Calu3 (cell line): Measurements from ENCODE around the gene AMELX. TPM values are rescaled to one million over a fixed set of nuclear protein-coding genes. Genes with fewer than 3 reads are reported as not detected.

Experiments
- Bru-seq: library from RNA; stranded (reverse); fragments of 400-500 nt; gene quantifications from one replicate; lab custom pipeline; 2021; lab: Mats Ljungman, UMichigan
- BruChase-seq, 2 experiments: library from RNA; stranded (reverse); fragments of 400-500 nt; gene quantifications; one replicate each; lab custom pipeline; 2021; lab: Mats Ljungman, UMichigan
- BruUV-seq: library from RNA; stranded (reverse); fragments of 400-500 nt; replicated peaks from 2 replicates; lab custom pipeline; 2021; lab: Mats Ljungman, UMichigan
- CTCF ChIA-PET: fragments of 300-600 bp; sonication (Branson Sonifier 250); formaldehyde crosslinking; loops from one replicate; lab custom pipeline; 2022; ENCODE audit warnings: antibody characterized with exemption; lab: Charles Lee
- DNase-seq: peaks from one replicate; pipeline ENCODE4 v3.0.0; 2022
- H3K27ac Mint-ChIP-seq: one replicate; pipeline ENCODE4 v1.8.0; 2022; ENCODE audit warnings: mixed read lengths; ENCODE audit not compliant: unreplicated experiment
- H3K27me3 Mint-ChIP-seq: one replicate; pipeline ENCODE4 v1.8.0; 2022; ENCODE audit warnings: mixed read lengths; ENCODE audit not compliant: unreplicated experiment
- H3K36me3 Mint-ChIP-seq: one replicate; pipeline ENCODE4 v1.8.0; 2022; ENCODE audit warnings: mild to moderate bottlenecking, moderate library complexity, mixed read lengths; ENCODE audit not compliant: insufficient read depth, unreplicated experiment
- H3K4me1 Mint-ChIP-seq: one replicate; pipeline ENCODE4 v1.8.0; 2022; ENCODE audit warnings: mild to moderate bottlenecking, low read depth, mixed read lengths; ENCODE audit not compliant: unreplicated experiment
- H3K4me3 Mint-ChIP-seq: one replicate; pipeline ENCODE4 v1.8.0; 2022; ENCODE audit warnings: mild to moderate bottlenecking, low read depth, moderate library complexity, mixed read lengths; ENCODE audit not compliant: unreplicated experiment
- H3K9me3 Mint-ChIP-seq: one replicate; pipeline ENCODE4 v1.8.0; 2022; ENCODE audit warnings: low read depth, mixed read lengths; ENCODE audit not compliant: unreplicated experiment
- intact Hi-C: fragments of 100-400 bp; cut with micrococcal nuclease; formaldehyde crosslinking; loops from one replicate; pipeline ENCODE4 v1.10.0; 2022; ENCODE audit not compliant: unreplicated experiment
- long read RNA-seq: library from polyadenylated mRNA; stranded (forward); transcript quantifications from one replicate; pipeline ENCODE4 v2.0.0, GENCODE V29; 2022
- total RNA-seq: library from RNA; stranded (reverse); gene quantifications from 2 replicates; pipeline ENCODE4 v1.2.3, GENCODE V29; 2022
- TF ChIP-seq, protein P1 (sequence below): fragments of 200-600 bp; IDR thresholded peaks from one replicate; pipeline ENCODE4 v1.8.0; 2022; ENCODE audit warnings: antibody characterized with exemption; ENCODE audit not compliant: unreplicated experiment

The AMELX gene
- total RNA-seq, result not detected in 2 replicates
- not detected for Bru-seq, nascent RNA
- BruChase-seq, experiment 1, labeled RNA remaining after a 6-hour chase, result not detected
- BruChase-seq, experiment 2, labeled RNA remaining after a 2-hour chase, result percentile 9 among the genes with signal in this experiment
- long read RNA-seq, result 0 reads

- no peak within 1 kb of the TSS for H3K27ac Mint-ChIP-seq
- intact Hi-C loops, result no loop called here
- no peak for DNase-seq
- no peak within 1 kb of the TSS for H3K4me3 Mint-ChIP-seq
- no peaks in the 10 kb centered on the region for H3K9me3 Mint-ChIP-seq
- BruUV-seq, result no TSS peak
- TF ChIP-seq, protein P1, sequence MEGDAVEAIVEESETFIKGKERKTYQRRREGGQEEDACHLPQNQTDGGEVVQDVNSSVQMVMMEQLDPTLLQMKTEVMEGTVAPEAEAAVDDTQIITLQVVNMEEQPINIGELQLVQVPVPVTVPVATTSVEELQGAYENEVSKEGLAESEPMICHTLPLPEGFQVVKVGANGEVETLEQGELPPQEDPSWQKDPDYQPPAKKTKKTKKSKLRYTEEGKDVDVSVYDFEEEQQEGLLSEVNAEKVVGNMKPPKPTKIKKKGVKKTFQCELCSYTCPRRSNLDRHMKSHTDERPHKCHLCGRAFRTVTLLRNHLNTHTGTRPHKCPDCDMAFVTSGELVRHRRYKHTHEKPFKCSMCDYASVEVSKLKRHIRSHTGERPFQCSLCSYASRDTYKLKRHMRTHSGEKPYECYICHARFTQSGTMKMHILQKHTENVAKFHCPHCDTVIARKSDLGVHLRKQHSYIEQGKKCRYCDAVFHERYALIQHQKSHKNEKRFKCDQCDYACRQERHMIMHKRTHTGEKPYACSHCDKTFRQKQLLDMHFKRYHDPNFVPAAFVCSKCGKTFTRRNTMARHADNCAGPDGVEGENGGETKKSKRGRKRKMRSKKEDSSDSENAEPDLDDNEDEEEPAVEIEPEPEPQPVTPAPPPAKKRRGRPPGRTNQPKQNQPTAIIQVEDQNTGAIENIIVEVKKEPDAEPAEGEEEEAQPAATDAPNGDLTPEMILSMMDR, result no peak
- no peaks in the 10 kb centered on the region for H3K36me3 Mint-ChIP-seq
- no peaks in the 10 kb centered on the region for H3K4me1 Mint-ChIP-seq
- H3K27me3 Mint-ChIP-seq, result no peaks in the 10 kb centered on the region
- CTCF ChIA-PET, result no interaction called here
Observed at GRCh38 chrX:11293113-11293512, at the start of gene AMELX. Gene AMELX (plus strand): TSS chrX:11293413. CDS start chrX:11294789, 1,376 bp downstream.

GRCh38 chrX:11244636-11245035, 48.6 kb upstream of the AMELX start:
- BruUV-seq, result no TSS peak
- peaks cover 8% of the 10 kb centered on the region for H3K4me1 Mint-ChIP-seq
- no peak for DNase-seq
- CTCF ChIA-PET, result no interaction called here
- TF ChIP-seq, protein P1, result no peak
- no peak overlapping the region for H3K27ac Mint-ChIP-seq
- intact Hi-C loops, result no loop called here
- no peak overlapping the region for H3K4me3 Mint-ChIP-seq
- no peaks in the 10 kb centered on the region for H3K36me3 Mint-ChIP-seq
- H3K27me3 Mint-ChIP-seq, result no peaks in the 10 kb centered on the region
- no peaks in the 10 kb centered on the region for H3K9me3 Mint-ChIP-seq

- Mint-ChIP-seq H3K36me3 (no peaks in the 10 kb centered on the region), H3K27me3 (no peaks in the 10 kb centered on the region), H3K9me3 (peaks cover 4% of the 10 kb centered on the region), H3K27ac (no peak overlapping the region), H3K4me3 (no peak overlapping the region), H3K4me1 (no peaks in the 10 kb centered on the region)
- DNase-seq, result no peak
- CTCF ChIA-PET, result no interaction called here
- no TSS peak for BruUV-seq
- TF ChIP-seq, protein P1, result no peak
- intact Hi-C loops, result no loop called here
Observed at GRCh38 chrX:11254417-11255109, 38.6 kb upstream of the AMELX start.

DNA sequence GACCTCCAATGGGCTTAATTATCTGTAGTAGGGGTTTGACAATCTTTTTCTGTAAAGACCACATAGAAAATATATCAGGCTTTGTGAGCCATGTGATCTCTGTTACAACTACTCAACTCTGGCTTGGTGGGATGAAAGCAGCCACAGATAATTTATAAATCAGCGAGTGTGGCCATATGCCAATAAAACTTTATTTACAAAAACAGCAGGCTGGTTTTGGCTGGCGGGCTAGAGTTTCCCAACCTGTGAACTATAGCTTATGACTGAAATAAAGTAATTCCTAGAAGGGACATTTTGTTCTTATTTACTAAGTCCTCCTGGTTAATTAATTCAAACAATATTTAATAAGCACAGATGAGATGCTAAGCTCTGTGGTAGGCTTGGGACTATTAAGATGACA, 35.9 kb upstream of the AMELX start:
- CTCF ChIA-PET, result no interaction called here
- Mint-ChIP-seq H3K27ac (no peak overlapping the region), H3K36me3 (no peaks in the 10 kb centered on the region), H3K9me3 (no peaks in the 10 kb centered on the region), H3K4me1 (no peaks in the 10 kb centered on the region), H3K4me3 (no peak overlapping the region), H3K27me3 (no peaks in the 10 kb centered on the region)
- TF ChIP-seq, protein P1, result no peak
- no TSS peak for BruUV-seq
- no peak for DNase-seq
- intact Hi-C loops, result no loop called here
